Endothelial cell of umbilical vein (primary cell): ENCODE data around the gene RIT2. TPM values are rescaled to one million over a fixed set of nuclear protein-coding genes. Genes with fewer than 3 reads are reported as not detected.

Experiments used
- BruUV-seq: library from RNA; stranded (reverse); fragments of 400-500 nt; replicated peaks from 2 replicates; lab custom pipeline; 2021; lab: Mats Ljungman, UMichigan
- CTCF ChIA-PET: fragments of 300-600, 350-600 bp; sonication (Branson Sonifier 250); formaldehyde crosslinking; loops from one replicate; lab custom pipeline; 2021; ENCODE audit warnings: antibody characterized with exemption, inconsistent platforms; lab: Charles Lee
- POLR2A ChIA-PET: fragments of 300-600, 350-600 bp; sonication (Branson Sonifier 250); formaldehyde crosslinking; loops from one replicate; lab custom pipeline; 2021; ENCODE audit warnings: antibody characterized with exemption, inconsistent platforms; lab: Charles Lee
- DNase-seq: peaks from one replicate; pipeline ENCODE4 v3.0.0-alpha.2; 2011; ENCODE audit warnings: low read depth, low spot score
- FAIRE-seq: peaks from 2 replicates; lab custom pipeline; 2011; peaks lifted over from hg19 to GRCh38; lab: Jason Lieb, UNC
- H2AFZ ChIP-seq: 2 replicates; pipeline ENCODE4 v1.6.0; 2012; ENCODE audit warnings: low read depth, low read length, control low read depth, inconsistent platforms
- H3K27ac ChIP-seq: 2 replicates; pipeline ENCODE4 v1.5.1; 2011; ENCODE audit warnings: low read depth, mild to moderate bottlenecking, control low read depth, low read length, moderate library complexity; ENCODE audit not compliant: insufficient read depth
- H3K27me3 ChIP-seq, 2 experiments: 2 replicates each; pipeline versions ENCODE4 v1.6.0 to v1.6.1; 2011; ENCODE audit warnings: low read length in 2 of 2, mixed read lengths in 1 of 2; ENCODE audit not compliant: control insufficient read depth in 2 of 2, insufficient read depth in 2 of 2
- H3K36me3 ChIP-seq, 2 experiments: 2 replicates in 1 of 2; 3 replicates in 1 of 2; pipeline ENCODE4 v1.5.1; 2011; ENCODE audit warnings: low read length in 2 of 2, mild to moderate bottlenecking in 1 of 2, moderate library complexity in 1 of 2; ENCODE audit not compliant: control insufficient read depth in 2 of 2, insufficient read depth in 2 of 2; ENCODE audit errors: extremely low read depth in 1 of 2
- H3K4me1 ChIP-seq: 3 replicates; pipeline ENCODE4 v1.5.1; 2011; ENCODE audit warnings: mild to moderate bottlenecking, low read length; ENCODE audit not compliant: control insufficient read depth, insufficient read depth; ENCODE audit errors: extremely low read depth
- H3K4me2 ChIP-seq: 2 replicates; pipeline ENCODE4 v1.6.1; 2011; ENCODE audit warnings: low read length, control low read depth, mixed read lengths; ENCODE audit not compliant: insufficient read depth
- H3K4me3 ChIP-seq, 3 experiments: fragments of 200-600 bp in 1 of 3; sonication (generic), shearing (Covaris generic) in 1 of 3; replicated peaks in 1 of 3; 2 replicates each; pipeline ENCODE4 v1.5.1; 2011 to 2016; ENCODE audit warnings: control low read depth in 3 of 3, low read length in 3 of 3, mild to moderate bottlenecking in 2 of 3, inconsistent platforms in 1 of 3, low read depth in 1 of 3, moderate library complexity in 1 of 3; ENCODE audit not compliant: insufficient read depth in 1 of 3
- H3K79me2 ChIP-seq: 2 replicates; pipeline ENCODE4 v1.6.0; 2012; ENCODE audit warnings: low read length, inconsistent platforms; ENCODE audit not compliant: control insufficient read depth, insufficient read depth
- H3K9ac ChIP-seq: replicated peaks from 2 replicates; pipeline ENCODE3; 2011; ENCODE audit warnings: low read length, control low read depth; ENCODE audit not compliant: insufficient read depth; ENCODE audit errors: extremely low read depth
- H3K9me1 ChIP-seq: replicated peaks from 3 replicates; pipeline ENCODE4 v1.6.0; 2011; ENCODE audit warnings: mild to moderate bottlenecking, low read length; ENCODE audit not compliant: control insufficient read depth, insufficient read depth; ENCODE audit errors: extremely low read depth
- H3K9me3 ChIP-seq: replicated peaks from 2 replicates; pipeline ENCODE4 v1.5.1; 2012; ENCODE audit warnings: low read length, inconsistent platforms; ENCODE audit not compliant: control insufficient read depth, insufficient read depth
- H4K20me1 ChIP-seq: replicated peaks from 2 replicates; pipeline ENCODE3; 2011; ENCODE audit warnings: mild to moderate bottlenecking, low read length; ENCODE audit not compliant: control insufficient read depth, insufficient read depth; ENCODE audit errors: extremely low read depth
- EZH2 ChIP-seq: IDR thresholded peaks from 2 replicates; pipeline ENCODE4 v1.6.1; 2012; ENCODE audit warnings: borderline replicate concordance, low read depth, mild to moderate bottlenecking, moderate library complexity, low read length, inconsistent platforms; ENCODE audit not compliant: severe bottlenecking
- FOS ChIP-seq: IDR thresholded peaks from 2 replicates; pipeline ENCODE4 v1.6.1; 2011; ENCODE audit warnings: mild to moderate bottlenecking, low read length, moderate library complexity, borderline replicate concordance; ENCODE audit not compliant: insufficient read depth
- GATA2 ChIP-seq: IDR thresholded peaks from 2 replicates; pipeline ENCODE4 v1.7.0; 2011; ENCODE audit warnings: low read depth, mild to moderate bottlenecking, moderate library complexity, mixed read lengths, low read length; ENCODE audit not compliant: insufficient read length, insufficient read depth
- JUN ChIP-seq: IDR thresholded peaks from 2 replicates; pipeline ENCODE4 v1.6.1; 2011; ENCODE audit warnings: borderline replicate concordance, low read depth; ENCODE audit not compliant: insufficient read length, insufficient read depth
- POLR2A ChIP-seq: IDR thresholded peaks from 2 replicates; pipeline ENCODE4 v1.6.1; 2012; ENCODE audit warnings: low read depth, mild to moderate bottlenecking, control low read depth, low read length
- POLR2AphosphoS5 ChIP-seq: IDR thresholded peaks from 2 replicates; pipeline ENCODE4 v1.6.1; 2012; ENCODE audit warnings: low read depth, mild to moderate bottlenecking, control low read depth, low read length, moderate library complexity; ENCODE audit not compliant: insufficient read depth
- dilution Hi-C: fragments of 300-500 bp; cut with MboI; formaldehyde crosslinking; loops from one replicate; pipeline ENCODE4 v1.15.0; 2019; ENCODE audit warnings: low sequenced_read_pairs; ENCODE audit not compliant: extremely low pct_ligation_motif_present
- intact Hi-C: fragments of 100-400 bp; cut with micrococcal nuclease; formaldehyde crosslinking; loops from one replicate; pipeline ENCODE4 v1.10.0; 2022
- polyA plus RNA-seq, 4 experiments: library from polyadenylated mRNA; depleted of rRNA in 3 of 4; stranded (reverse) in 3 of 4; unstranded in 1 of 4; fragments of >200 nt; gene quantifications; 2 replicates each; pipeline versions ENCODE4 v1.2.1 to v1.2.3, GENCODE V29; 2011 to 2012; ENCODE audit warnings: missing spikeins in 1 of 4
- total RNA-seq: library from RNA; stranded (reverse); gene quantifications from 2 replicates; pipeline ENCODE4 v1.2.3, GENCODE V29; 2021
- TF ChIP-seq, protein P1 (sequence below), 2 donors: IDR thresholded peaks; 1 replicate in 1 of 2; 2 replicates in 1 of 2; pipeline ENCODE4 v1.5.1; 2011; ENCODE audit warnings: low read length in 2 of 2, mild to moderate bottlenecking in 2 of 2, moderate library complexity in 2 of 2, control low read depth in 1 of 2, inconsistent platforms in 1 of 2, low read depth in 1 of 2; ENCODE audit not compliant: insufficient read depth in 1 of 2; ENCODE audit errors: extremely low read depth in 1 of 2

RIT2 gene
- total and polyA plus RNA-seq, 2 donors (not counting 3 experiments of a cell fraction or from before 2014, with no cell fraction given): not detected

GRCh38 chr18:42814184-42814583, 301.3 kb downstream of the RIT2 start:
- no peaks in the 10 kb centered on the region for H3K9me3 ChIP-seq
- H3K36me3 ChIP-seq: no peaks in the 10 kb centered on the region
- H3K9me1 ChIP-seq: no peaks in the 10 kb centered on the region
- no peaks in the 10 kb centered on the region for H3K27me3 ChIP-seq
- no peak for FAIRE-seq
- no peak overlapping the region for H3K4me3 ChIP-seq
- no peaks in the 10 kb centered on the region for H3K4me1 ChIP-seq
- peaks cover 2% of the 10 kb centered on the region for H4K20me1 ChIP-seq
- POLR2A ChIA-PET: no interaction called here
- H3K79me2 ChIP-seq: no peaks in the 10 kb centered on the region
- no peak overlapping the region for H2AFZ ChIP-seq
- no TSS peak for BruUV-seq
- H3K27ac ChIP-seq: no peak overlapping the region
- intact Hi-C loops (no loop called here), dilution Hi-C loops (no loop called here)
- no peak for DNase-seq
- H3K9ac ChIP-seq: no peak overlapping the region
- CTCF ChIA-PET: no interaction called here
- no peak overlapping the region for H3K4me2 ChIP-seq
- TF ChIP-seq JUN (no peak), FOS (no peak), POLR2A (no peak), GATA2 (no peak)

- H3K9me1 ChIP-seq: no peaks in the 10 kb centered on the region
- H3K27me3 ChIP-seq: no peaks in the 10 kb centered on the region
- no peak overlapping the region for H3K9ac ChIP-seq
- no peaks in the 10 kb centered on the region for H3K79me2 ChIP-seq
- no peak overlapping the region for H2AFZ ChIP-seq
- TF ChIP-seq FOS: no peak
- TF ChIP-seq EZH2: no peak
- no peak for TF ChIP-seq POLR2AphosphoS5
- TF ChIP-seq, protein P1, sequence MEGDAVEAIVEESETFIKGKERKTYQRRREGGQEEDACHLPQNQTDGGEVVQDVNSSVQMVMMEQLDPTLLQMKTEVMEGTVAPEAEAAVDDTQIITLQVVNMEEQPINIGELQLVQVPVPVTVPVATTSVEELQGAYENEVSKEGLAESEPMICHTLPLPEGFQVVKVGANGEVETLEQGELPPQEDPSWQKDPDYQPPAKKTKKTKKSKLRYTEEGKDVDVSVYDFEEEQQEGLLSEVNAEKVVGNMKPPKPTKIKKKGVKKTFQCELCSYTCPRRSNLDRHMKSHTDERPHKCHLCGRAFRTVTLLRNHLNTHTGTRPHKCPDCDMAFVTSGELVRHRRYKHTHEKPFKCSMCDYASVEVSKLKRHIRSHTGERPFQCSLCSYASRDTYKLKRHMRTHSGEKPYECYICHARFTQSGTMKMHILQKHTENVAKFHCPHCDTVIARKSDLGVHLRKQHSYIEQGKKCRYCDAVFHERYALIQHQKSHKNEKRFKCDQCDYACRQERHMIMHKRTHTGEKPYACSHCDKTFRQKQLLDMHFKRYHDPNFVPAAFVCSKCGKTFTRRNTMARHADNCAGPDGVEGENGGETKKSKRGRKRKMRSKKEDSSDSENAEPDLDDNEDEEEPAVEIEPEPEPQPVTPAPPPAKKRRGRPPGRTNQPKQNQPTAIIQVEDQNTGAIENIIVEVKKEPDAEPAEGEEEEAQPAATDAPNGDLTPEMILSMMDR (IDR thresholded peaks at IDR 0.05; ENCODE audit: extremely low read depth in 1 of 2, insufficient read depth in 1 of 2, low read depth in 1 of 2, low read length in 2 of 2): no peak
- DNase-seq: no peak
- intact Hi-C loops (no loop called here), dilution Hi-C loops (no loop called here)
- ChIA-PET CTCF (no interaction called here), POLR2A (no interaction called here)
- H3K4me2 ChIP-seq: no peak overlapping the region
- peaks cover 2% of the 10 kb centered on the region for H4K20me1 ChIP-seq
- no peaks in the 10 kb centered on the region for H3K9me3 ChIP-seq
- no peak overlapping the region for H3K4me3 ChIP-seq
- H3K27ac ChIP-seq: no peak overlapping the region
- no peaks in the 10 kb centered on the region for H3K36me3 ChIP-seq
- no TSS peak for BruUV-seq
- no peak for FAIRE-seq
- H3K4me1 ChIP-seq: no peaks in the 10 kb centered on the region
Observed at GRCh38 chr18:42813570-42813969, 301.9 kb downstream of the RIT2 start.
